C4-2B (cell line): ENCODE measurements around the gene SMYD4.

Experiments
- CTCF ChIP-seq: fragments of 450-650 bp; conservative IDR thresholded peaks from 2 replicates; pipeline ENCODE4 v1.5.1; 2017; ENCODE audit warnings: mild to moderate bottlenecking
- ZFX ChIP-seq: fragments of 450-650 bp; IDR thresholded peaks from 2 replicates; pipeline ENCODE4 v1.6.1; 2017

DNA sequence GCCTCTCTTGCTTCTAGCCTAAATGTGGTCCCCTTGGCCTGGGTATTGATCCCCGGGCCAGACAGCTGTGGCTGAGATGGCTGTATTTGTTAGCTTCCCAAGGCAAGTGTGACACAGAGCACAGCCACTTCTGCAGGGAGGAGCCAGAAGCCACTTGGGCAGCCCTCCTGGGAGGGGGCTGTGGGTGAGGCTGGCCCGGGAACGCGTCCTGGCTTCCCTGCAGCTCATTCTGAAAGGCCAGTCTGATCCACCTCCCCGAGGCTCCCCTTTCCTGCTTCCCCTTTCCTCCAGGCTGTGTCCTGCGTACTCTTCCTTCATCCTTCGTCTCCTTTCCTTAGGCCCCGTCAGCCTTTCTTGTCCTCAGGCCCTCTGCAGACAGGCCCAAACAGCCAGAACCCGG is 79.1 kb downstream of the SMYD4 start:
- TF ChIP-seq CTCF (no peak), ZFX (no peak)
